Endothelial cell (in vitro differentiated cells): ENCODE results near the gene HCAR2. TPM values are rescaled to one million over a fixed set of nuclear protein-coding genes. Genes with fewer than 3 reads are reported as not detected.

Experiments used
- DNase-seq: peaks from one replicate; pipeline ENCODE4 v3.0.0; 2021; ENCODE audit warnings: low spot score
- H3K27ac Mint-ChIP-seq: one replicate; pipeline ENCODE4 v1.8.0; 2021; ENCODE audit warnings: mixed read lengths, inconsistent platforms; ENCODE audit not compliant: unreplicated experiment
- H3K27me3 Mint-ChIP-seq: one replicate; pipeline ENCODE4 v1.8.0; 2021; ENCODE audit warnings: mild to moderate bottlenecking, moderate library complexity, mixed read lengths, inconsistent platforms; ENCODE audit not compliant: unreplicated experiment
- H3K36me3 Mint-ChIP-seq: one replicate; pipeline ENCODE4 v1.8.0; 2021; ENCODE audit warnings: mild to moderate bottlenecking, low read depth, mixed read lengths, inconsistent platforms; ENCODE audit not compliant: unreplicated experiment
- H3K4me1 Mint-ChIP-seq: one replicate; pipeline ENCODE4 v1.8.0; 2021; ENCODE audit warnings: mild to moderate bottlenecking, mixed read lengths, inconsistent platforms; ENCODE audit not compliant: unreplicated experiment
- H3K4me3 Mint-ChIP-seq: one replicate; pipeline ENCODE4 v1.8.0; 2021; ENCODE audit warnings: mild to moderate bottlenecking, mixed read lengths, inconsistent platforms; ENCODE audit not compliant: unreplicated experiment
- H3K9me3 Mint-ChIP-seq: one replicate; pipeline ENCODE4 v1.8.0; 2021; ENCODE audit warnings: mixed read lengths, inconsistent platforms; ENCODE audit not compliant: unreplicated experiment
- total RNA-seq: library from RNA; stranded (reverse); fragmentation: NEBNext Ultra II Directional; extraction: Animal tissue kit (Norgen Biotek cat#: 25700); gene quantifications from one replicate; pipeline ENCODE4 v1.2.1, GENCODE V29; 2021; ENCODE audit not compliant: unreplicated experiment
- TF ChIP-seq, protein P1 (sequence below): fragments of 200-600 bp; sonication (generic); IDR thresholded peaks from one replicate; pipeline ENCODE4 v1.5.0; 2021; ENCODE audit warnings: antibody characterized with exemption; ENCODE audit not compliant: unreplicated experiment

Gene HCAR2
- total RNA-seq, 1 donor from 2014 or later = not detected

DNA sequence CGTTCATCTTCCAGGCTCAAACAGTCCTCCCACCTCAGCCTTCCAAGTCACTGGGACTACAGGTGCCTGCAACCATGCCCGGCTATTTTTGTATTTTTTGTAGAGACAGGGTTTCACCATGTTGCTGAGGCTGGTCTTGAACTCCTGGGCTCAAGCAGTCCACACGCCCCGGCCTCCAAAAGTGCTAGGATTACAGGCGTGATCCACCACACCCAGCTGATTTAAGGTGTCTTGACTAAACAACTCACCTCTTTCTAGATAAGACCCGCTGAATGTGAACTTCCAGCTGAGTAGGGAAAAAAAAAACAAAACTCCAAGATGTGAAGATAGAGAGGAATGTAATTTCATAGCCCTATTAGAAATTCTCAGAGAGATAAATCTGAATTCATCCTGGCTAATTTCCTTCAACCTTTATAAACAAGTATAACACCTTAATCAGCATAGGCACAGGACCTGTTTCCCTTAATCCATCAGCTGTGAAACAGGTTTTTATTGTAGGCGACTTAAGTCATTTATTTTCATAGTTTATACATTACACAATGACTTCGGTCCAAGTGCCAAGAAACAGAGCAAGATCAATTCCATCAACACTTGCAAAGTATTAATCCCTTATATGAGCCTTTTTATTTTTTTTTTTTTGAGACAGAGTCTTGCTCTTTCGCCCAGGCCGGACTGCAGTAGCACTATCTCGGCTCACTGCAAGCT is 51.5 kb downstream of the HCAR2 start:
- Mint-ChIP-seq H3K9me3 (no peaks in the 10 kb centered on the region), H3K27ac (peak overlapping the region; percentile 41), H3K4me3 (no peak overlapping the region), H3K4me1 (peaks cover 18% of the 10 kb centered on the region), H3K27me3 (no peaks in the 10 kb centered on the region), H3K36me3 (no peaks in the 10 kb centered on the region)
- DNase-seq = no peak
- TF ChIP-seq, protein P1, sequence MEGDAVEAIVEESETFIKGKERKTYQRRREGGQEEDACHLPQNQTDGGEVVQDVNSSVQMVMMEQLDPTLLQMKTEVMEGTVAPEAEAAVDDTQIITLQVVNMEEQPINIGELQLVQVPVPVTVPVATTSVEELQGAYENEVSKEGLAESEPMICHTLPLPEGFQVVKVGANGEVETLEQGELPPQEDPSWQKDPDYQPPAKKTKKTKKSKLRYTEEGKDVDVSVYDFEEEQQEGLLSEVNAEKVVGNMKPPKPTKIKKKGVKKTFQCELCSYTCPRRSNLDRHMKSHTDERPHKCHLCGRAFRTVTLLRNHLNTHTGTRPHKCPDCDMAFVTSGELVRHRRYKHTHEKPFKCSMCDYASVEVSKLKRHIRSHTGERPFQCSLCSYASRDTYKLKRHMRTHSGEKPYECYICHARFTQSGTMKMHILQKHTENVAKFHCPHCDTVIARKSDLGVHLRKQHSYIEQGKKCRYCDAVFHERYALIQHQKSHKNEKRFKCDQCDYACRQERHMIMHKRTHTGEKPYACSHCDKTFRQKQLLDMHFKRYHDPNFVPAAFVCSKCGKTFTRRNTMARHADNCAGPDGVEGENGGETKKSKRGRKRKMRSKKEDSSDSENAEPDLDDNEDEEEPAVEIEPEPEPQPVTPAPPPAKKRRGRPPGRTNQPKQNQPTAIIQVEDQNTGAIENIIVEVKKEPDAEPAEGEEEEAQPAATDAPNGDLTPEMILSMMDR = no peak

Other genes starting within 250 kb of the HCAR2 start
- 18.6 TPM for gene ZCCHC8, start 202.4 kb downstream of the HCAR2 start, total RNA-seq
- 75.2 TPM for gene RSRC2, start 176.4 kb downstream of the HCAR2 start, total RNA-seq
- gene KNTC1, start 176.1 kb downstream of the HCAR2 start, total RNA-seq = 32.6 TPM
- not detected for gene HCAR3, start 13.5 kb upstream of the HCAR2 start, total RNA-seq
- gene HCAR1, start 27.5 kb upstream of the HCAR2 start, total RNA-seq = 0.13 TPM
- gene DENR, start 49.5 kb upstream of the HCAR2 start, total RNA-seq = 79.7 TPM
- 0.87 TPM for gene CCDC62, start 71.2 kb upstream of the HCAR2 start, total RNA-seq
- 117 TPM for gene HIP1R, start 132.1 kb upstream of the HCAR2 start, total RNA-seq
- 13.8 TPM for gene VPS37B, start 192.8 kb upstream of the HCAR2 start, total RNA-seq